GM19193 (cell line): ENCODE results near the gene ASPDH.

Experiments
- POLR2A ChIP-seq: IDR thresholded peaks from 4 replicates; pipeline ENCODE4 v1.6.1; 2011; ENCODE audit not compliant: insufficient read depth, insufficient read length; ENCODE audit errors: extremely low read depth

The ASPDH gene

GRCh38 chr19:50551034-50551714, 37.5 kb upstream of the ASPDH start:
- no peak for TF ChIP-seq POLR2A

DNA sequence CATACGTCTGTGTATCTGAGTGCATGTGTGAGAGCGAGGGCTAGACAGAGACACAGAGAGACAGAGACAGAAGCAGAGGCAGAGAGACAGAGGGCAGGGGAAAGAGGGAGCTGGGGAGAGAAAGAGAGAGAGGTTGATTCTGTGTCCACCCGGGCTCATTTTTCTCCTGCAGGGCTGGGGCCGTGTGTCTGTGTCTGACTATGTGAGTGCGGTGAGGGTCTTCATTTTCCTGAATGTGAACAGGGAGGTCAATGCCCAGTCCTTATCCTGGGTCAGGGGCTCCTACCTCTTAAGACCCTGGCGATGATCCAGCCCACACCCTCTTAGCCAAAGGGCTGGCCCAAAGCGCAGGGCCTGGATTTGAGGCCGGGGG, 36.9 kb upstream of the ASPDH start:
- TF ChIP-seq POLR2A = no peak

DNA sequence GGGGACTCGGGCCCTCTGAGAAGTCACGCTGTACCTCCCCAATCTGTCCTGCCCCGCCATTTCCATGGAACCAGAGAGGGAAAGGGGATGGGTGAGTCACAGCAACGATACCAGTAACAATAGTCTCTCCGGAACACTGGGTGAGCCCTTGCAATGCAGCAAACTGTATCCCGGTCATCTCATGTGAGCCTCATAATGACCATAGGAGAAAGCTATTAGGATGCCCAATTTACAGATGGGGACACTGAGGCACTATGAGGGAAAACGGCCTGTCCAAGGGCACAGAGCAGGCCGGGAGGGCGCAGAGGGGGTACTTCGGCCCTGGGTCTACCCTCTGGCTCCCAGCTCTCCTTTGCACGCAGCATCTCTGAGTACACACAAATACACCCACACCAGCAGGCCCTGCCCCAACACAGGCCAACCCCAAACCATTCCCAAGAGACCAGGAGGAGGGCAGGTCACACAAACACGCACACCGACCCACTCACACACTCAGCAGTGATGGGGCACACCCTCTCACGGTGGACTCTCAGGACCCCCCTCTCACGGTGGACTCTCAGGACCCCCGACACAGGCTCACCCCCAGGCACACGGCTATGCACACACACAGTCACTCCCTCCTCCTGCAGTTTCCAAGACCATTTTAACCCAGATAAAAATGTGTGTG, 36.3 kb upstream of the ASPDH start:
- no peak for TF ChIP-seq POLR2A

DNA sequence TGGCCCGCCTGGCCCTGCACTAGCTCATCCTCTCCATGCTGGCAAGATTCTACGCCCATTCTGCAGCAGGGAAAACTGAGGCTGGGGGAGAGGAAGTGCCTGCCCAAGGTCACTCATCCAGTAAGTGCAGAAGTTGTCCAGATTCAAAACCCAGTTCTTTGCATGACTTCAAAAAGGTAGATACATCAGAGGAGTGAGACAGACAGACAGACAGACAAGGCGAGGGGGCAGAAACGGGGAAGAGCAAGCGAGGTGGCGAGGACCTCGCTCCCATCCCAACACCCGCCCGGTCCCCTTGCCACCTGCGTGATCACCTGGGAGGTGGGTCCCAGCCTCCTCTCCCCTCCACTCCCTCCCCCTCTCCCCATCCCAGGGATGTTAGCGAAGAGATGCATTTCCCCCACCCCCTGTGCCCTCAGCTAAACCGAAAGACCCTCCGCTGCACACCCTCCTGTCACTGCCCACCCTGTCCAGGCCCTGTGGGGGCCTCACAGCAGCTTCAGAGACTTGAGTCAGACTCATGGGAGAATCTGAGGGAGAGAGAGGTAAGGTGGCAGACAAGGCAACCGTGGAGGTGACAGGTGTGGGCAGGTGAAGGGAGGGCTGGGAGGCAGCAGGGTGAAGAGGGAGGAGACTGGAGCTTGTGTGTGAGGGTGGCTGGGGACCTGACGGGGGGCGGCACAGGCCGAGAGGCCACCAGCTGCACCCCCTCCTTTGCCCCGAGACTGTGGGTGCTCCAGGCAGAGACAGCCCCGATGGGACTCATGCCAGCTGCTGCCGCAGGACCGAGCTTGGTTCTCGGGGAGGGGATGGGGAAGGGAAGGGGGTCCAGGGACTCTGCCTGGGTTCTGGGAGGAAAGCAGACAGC, 35.6 kb upstream of the ASPDH start:
- no peak for TF ChIP-seq POLR2A

GRCh38 chr19:50548191-50549058, 34.7 kb upstream of the ASPDH start:
- no peak for TF ChIP-seq POLR2A

DNA sequence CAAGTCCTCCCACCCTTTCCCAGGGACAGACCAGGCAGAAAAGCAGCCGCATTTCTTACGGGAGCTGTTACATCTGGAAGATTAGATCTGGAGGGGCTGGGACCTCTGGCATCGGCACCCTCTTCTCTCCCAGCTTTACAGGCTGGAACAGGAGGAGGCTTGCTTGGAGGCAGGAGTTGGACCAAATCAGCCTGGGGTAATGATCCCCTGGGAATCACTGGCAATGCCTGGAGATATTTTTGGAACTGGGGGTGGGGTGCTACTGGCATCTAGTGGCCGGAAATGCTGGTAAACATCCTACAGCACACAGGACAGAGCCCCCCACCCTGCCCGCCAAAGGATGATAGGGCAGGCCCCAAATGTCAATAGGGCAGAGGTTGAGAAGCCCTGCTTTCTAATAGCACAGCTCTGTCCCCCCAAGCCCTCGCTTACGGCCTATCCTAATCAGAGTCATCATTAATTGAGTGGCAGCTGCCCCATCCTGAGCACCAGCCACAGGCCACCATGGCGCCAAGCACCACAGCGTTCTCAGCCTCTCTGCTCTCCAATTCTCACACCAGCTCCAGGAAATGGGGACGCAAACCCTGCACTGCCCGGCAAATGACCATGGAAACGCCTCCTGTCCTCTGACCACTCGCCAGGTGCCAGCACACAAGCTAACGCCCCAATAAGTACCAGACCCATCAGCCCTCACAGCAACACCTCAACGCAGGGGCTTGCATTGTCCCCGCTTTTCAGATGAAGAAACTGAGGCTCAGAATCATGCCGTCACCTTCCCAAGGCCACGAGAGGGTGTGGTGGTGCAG, 33.9 kb upstream of the ASPDH start:
- no peak for TF ChIP-seq POLR2A

GRCh38 chr19:50546527-50547221, 33.0 kb upstream of the ASPDH start:
- TF ChIP-seq POLR2A = no peak

DNA sequence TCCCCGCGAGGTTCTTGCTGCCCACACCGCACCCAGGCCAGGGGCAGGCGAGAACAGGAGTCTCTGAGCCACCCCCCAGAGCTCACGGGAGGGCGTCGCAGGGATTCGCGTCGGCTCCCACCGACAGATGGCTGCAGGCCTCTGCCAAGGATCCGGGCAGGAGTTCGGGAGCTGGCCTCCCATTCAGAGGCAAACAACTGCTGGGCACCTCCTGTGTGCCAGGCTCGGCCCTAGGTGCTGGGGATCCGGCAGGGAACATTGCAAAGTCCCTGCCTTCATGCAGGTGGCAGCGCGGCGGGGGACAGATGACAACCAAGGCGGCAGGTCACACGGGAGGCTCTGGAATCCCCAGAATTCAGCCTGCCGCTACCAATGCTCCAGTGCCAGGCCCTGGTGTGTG, 29.2 kb upstream of the ASPDH start:
- no peak for TF ChIP-seq POLR2A

DNA sequence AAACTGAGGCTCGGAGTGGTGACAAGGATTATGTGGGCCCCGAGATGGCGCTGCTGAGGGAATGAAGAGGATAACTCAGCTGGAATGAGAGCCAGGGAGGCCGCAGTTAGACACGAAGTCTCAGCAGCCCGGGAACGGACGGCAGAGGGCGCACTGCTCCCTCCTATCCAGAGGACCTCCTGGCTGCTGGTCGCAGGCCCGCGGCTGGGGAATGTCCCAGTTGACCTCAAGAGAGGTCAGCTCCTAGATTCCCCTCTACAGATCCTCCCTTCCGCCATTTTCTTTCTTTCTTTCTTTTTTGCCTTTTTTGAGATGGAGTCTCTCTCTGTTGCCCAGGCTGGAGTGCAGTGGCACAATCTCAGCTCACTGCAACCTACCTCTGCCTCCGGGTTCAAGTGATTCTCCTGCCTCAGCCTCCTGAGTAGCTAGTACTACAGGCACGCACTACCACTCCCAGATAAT, 24.1 kb upstream of the ASPDH start:
- no peak for TF ChIP-seq POLR2A

GRCh38 chr19:50537306-50537685, 23.6 kb upstream of the ASPDH start:
- TF ChIP-seq POLR2A = no peak

- no peak for TF ChIP-seq POLR2A
These were observed 23.1 kb upstream of the ASPDH start for GRCh38 chr19:50536662-50537305.

DNA sequence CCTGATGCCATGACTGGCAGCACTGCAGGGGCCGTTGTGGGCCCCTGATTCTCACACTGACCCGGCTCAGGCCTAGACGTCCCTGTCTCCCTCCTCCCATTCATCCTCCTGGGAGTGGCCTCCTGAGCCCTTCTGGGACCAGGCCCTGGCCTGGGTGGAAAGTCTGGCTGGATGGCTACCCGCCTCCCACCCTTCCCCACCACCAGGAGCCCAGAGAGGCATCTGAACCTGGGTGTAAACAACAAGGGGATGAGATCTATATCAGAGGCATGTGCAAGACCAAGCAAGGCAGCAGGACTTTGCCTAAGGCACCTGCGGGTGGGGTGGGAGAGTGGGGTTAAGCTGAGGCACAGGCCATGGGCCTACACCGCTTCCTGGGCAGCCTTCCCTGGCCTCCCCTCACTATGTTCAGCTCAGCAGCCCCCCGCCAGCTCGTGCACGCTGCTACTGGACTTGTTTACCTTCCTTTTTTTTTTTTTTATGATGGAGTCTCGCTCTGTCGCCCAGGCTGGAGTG, 22.0 kb upstream of the ASPDH start:
- TF ChIP-seq POLR2A = no peak

GRCh38 chr19:50534478-50534877, 20.8 kb upstream of the ASPDH start:
- TF ChIP-seq POLR2A = no peak
